HG03175 (cell line): ENCODE data around the gene CEP131.
"Not testable (repeated sequence)": the region's sequence is repeated elsewhere in the genome, so short reads cannot be mapped to it uniquely, and the experiment has no call there.

ENCODE experiments used
- ATAC-seq: cut with Tn5 transposase; IDR thresholded peaks from one replicate; pipeline ENCODE4 v1.9.1; 2021; ENCODE audit warnings: mild to moderate bottlenecking, moderate library complexity; ENCODE audit not compliant: unreplicated experiment

CEP131 gene

DNA sequence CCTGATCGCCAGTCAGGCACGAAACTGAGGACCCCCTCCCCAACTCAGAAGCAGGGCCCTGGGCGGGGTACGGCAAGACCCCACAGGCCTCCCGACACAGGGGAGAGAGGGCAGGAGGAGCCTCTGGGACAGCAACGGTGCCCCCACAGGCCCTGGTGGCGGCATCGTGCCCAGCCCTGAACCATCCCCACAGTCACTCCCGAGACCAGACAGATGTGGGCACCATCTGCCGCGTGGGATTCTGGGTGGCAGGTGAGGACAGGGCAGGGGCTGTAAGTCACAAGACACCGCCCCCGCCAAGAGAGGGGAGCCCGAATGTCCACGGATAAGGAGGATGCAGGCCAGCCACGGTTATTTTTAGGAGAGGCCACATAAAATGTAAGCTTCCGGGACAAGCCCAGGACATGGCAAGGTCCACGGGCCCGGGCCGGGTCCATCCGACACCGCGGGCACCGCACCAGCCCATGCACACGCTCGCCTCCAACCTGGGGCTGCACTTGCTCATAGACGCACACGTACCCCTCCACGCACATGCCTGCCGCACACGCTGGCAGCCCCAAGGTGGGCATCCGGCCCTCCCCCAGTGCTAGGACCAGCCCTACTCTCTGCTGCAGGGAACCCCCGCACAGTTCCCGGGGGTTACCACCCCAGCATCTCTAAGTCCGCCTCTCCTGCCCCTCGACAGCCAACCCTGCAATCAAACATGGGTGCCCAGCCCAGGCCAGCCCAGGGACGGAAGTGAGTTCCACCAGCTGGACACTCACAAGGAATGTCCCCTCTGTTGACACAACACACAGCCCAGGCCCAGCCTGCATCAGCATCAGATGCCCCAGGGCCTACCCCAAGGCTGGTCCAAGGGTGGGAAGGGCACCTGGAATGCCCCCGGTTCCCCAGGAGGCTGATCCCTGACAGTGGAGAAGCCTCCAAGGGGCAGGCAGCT is 65.6 kb downstream of the CEP131 start:
- no peak for ATAC-seq

DNA sequence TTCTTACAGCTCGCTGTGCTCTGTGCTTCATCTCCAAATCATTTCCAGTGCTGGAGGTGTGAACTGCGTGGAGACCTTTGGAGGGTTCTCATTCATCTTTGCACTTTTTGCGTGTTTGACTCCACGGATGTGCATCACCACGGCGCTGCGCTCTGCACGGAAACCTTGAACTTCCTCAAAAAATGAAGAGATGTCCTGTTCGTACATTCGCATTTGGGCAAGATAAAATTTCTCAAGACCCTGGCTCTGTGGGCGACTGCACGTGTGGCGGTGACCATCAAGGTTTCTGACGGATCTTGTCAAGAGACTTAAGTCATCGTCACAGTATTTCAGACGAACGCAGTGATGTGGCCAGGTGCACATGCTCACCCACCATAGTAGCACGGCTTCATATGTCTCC is 67.8 kb downstream of the CEP131 start:
- no peak for ATAC-seq

DNA sequence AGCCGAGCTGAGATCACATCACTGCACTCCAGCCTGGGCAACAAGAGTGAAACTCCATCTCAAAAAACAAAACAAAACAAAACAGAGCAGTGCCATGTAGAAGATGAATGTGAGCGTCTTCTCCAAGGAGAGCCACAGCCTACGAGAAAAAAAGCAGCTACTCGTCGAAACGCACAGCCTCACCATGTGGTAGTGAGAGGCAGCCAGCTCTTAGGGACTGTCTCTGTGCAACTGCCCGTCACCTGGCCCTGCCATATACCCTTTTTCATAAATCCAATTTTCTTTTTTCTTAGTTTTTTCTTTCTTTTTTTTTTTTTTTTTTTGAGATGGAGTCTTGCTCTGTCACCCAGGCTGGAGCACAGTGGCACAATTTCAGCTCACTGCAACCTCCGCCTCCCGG is 68.7 kb downstream of the CEP131 start:
- not testable (repeated sequence) for ATAC-seq

DNA sequence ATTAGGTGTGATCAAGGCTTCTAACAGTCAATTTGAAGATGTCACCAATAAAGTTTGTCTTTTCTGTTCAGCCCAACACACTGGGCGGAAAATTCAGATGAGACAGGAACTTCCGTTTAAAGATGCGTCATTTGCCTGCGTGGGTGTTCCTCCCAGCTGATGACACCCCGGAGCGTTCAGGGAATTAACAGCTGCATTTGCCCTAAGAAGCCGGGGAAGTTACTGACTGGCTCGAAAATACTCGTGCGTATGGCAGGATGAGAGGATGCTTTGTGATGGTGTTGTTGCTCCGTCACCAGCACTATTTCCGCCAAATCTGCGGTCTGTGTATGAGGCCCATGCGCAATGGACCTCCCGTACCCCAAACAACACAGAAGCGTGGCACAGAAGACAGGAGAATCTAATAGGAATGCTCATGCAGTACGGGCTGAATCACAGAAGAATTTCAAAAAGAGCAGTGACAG is 69.4 kb downstream of the CEP131 start:
- no peak for ATAC-seq

DNA sequence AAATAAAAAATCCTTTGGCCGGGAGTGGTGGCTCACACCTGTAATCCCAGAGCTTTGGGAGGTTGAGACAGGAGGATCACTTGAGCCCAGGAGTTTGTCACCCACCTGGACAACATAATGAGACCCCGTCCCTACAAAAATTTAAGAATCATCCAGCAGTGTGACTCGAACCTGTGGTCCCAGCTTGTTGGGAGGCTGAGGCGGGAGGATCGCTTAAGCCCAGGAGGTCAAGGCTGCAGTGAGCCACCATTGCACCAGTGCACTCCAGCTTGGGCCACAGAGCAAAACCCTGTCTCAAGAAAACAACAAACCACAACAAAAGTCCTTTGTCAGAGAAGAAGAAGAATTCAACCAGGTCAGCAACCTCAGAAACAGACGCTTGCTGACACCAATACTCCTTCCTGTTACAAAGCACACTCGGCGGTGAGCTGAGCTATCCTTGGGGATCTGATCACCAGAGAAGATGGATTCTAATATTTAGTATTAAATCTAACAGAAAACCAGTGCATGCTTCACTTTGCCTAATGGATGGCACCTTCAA is 70.4 kb downstream of the CEP131 start:
- no peak for ATAC-seq

DNA sequence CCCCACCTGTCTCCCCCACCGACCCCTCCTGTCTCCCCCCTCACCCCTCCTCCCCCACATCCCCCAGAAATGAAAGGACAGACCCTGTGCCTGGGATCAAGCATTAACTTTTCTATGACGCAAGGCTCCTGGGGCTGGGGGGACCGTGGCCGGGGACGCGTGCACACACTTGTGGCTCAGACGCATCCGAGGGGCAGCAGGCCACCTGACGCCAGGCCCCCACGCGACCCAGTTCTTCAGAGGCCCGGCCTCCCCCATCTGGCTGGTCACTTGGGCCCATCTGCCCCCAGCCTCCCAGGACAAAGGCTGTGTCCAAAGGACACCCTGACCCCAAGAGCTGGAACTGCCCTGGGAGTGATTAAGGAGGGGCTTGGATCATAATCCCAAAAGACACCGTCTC is 71.5 kb downstream of the CEP131 start:
- no peak for ATAC-seq

DNA sequence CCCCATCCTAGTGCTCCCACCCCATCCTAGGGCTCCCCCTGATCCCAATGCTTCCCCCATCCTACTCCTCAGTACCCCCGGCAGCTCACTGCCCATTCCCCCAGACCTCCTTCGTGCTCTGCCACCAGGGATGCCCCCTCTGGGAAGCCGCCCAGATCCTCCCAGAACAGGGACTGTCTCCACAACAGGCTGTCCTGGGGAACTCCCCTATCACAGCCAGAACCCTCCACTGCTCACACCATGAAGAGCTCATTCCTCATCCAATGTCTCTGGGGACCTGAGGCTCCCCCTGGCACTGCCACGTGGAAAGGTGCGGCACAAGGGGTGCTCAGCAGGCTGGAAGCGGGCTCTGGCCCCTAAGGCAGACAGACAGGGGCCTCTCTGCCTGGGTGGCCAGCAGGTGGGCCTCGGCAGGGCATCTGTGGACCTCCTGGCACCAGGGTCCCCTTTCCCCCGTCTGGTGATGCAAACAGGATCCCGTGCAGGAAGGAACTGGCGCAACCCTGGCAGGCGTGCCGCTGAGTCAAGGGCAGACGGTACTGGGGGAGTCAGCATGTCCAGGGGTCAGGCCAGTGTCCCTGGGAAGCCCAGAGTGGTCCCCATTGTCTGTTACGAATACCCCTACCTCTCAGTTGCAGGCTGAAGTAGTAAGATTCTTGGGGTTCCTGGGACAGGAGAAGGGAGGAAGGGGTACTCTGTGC is 72.2 kb downstream of the CEP131 start:
- ATAC-seq = no peak

DNA sequence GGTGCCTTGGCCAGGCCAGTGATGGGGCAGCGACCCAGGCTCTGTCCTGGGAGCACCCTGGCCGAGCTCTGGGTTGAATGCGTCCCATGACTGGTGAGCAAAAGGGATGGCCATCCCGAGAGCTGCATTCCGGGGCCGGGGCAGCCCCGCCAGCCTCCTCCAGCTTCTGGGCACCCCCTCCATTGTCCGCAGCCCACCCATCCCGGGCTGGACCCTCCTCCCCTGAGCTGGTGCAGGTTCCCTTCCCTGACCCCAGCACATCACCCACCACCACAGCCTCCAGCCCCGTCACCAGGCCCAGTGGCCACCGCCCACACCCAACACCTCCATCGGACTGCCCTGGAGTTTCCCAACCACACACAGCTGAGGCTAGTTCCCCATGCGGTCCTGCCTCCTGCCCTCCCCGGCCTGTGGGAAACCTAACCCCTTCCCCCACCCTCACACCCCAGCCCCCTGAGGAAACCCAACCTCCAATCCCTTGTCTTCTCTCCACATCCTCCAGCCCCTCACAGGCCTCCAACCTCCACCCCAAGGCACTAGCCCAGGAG is 73.7 kb downstream of the CEP131 start:
- ATAC-seq = no peak

DNA sequence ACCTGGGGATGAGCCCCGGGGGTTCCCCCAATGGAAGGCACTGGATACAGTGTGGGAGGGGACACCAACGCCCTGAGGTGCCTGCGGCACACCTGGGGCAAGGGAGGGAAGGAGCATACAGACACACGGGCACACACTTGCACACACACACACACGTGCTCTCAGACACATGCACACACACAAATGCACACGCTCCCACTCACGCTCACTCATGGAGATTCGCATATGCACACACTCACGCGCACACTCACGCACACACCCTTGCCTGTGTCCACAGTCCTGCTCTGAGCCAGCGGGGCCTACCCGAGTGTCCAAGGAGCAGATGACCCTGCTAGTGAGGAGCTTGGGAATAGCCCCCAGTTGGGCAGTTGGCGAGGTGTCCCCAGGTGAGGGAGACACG is 74.2 kb downstream of the CEP131 start:
- no peak for ATAC-seq

DNA sequence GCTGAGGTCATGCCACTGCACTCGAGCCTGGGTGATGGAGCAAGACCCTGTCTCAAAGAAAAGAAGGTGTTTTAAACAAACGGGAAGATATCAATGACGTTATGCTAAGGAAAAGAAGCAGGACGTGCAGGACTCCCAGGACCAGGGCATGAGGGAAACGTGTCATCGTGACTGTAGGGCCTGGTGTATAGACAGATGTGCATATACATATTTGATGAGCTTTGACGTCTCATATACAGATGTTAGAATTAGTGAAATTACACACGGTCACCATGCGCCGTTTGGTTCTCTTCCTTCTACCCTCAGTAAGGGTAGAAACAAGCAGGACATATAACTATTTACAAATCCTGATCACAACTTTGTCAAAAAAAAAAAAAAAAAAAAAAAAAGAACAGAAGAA is 75.1 kb downstream of the CEP131 start:
- no peak for ATAC-seq

DNA sequence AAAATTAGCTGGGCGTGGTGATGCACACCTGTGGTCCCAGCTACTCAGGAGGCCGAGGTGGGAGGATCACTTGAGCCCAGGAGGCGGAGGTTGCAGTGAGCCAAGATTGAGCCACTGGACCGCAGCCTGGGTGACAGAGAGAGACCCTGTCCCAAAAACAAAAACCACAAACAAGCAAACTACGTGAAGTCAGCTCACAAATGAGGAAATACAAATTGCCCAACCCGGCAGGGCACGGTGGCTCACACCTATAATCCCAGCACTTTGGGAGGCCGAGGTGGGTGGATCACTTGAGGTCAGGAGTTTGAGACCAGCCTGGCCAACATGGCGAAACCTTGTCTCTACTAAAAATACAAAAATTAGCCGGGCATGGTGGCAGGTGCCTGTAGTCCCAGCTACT is 76.6 kb downstream of the CEP131 start:
- ATAC-seq = not testable (repeated sequence)

DNA sequence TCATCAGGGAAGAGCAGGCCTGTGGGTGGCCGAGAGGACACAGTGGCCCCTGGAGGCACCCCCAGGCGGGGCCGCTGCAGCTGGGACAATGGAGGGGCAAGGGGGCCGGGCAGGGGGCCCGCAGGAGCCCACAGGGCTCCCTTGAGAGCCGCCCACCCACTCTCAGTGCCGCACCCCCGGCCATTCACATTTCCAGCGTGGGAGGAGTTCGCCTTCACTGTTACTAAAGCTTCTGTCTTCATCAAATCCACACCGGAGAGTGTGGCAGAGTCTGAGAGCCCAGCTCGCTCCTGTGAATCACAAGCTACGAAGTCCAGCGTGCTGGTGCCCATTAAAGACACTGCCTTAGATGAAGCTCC is 78.4 kb downstream of the CEP131 start:
- ATAC-seq = no peak

DNA sequence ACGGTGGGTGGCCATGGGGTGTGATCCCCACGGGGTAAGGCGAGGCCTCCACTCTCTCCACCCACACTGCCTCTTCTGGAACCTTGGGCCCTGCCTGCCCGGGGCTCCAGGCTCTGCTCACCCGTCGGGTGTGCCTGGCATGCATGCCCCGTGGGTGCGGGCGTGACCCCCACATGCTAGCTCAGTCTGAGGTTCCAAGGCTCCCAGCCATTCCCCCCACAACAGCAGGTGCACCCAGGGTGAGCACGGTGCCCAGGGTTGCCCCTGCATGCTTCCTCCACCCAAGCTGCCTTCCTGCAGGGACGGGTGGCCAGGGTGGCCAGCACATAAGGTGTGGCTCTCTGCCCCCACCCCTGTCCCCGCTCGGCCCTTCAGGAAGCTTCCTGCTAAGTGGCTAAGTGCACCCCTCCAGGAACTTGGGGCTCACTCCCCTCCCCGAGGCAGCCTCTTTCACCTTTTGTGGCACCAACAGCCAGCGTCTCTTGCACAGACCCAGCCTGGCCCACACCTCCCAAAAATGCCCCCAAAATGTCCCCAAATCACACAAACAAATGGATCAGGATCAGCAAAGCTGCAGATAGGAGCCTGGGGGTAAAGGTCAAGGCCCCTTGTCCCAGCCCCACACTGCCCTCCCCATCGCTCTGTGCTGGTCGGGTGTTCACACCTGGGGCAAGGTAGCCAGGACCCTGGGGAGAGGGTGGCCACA is 78.9 kb downstream of the CEP131 start:
- ATAC-seq = no peak

DNA sequence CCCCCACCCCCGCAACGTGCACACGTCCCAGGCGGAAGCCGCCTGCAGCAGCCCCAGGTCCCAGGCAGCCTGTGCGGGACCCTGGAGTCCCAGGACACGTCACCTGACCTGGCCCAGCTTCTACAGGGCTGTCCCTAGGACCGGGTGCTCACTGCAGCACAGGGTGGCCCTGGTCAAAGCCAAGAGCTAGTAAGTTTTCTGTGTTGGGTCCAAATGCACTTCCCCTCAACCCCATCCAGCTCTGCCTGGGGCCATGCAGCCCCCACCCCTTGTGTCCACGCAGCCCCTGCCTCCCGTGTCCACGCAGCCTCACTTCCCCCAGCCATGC is 79.6 kb downstream of the CEP131 start:
- ATAC-seq = no peak

DNA sequence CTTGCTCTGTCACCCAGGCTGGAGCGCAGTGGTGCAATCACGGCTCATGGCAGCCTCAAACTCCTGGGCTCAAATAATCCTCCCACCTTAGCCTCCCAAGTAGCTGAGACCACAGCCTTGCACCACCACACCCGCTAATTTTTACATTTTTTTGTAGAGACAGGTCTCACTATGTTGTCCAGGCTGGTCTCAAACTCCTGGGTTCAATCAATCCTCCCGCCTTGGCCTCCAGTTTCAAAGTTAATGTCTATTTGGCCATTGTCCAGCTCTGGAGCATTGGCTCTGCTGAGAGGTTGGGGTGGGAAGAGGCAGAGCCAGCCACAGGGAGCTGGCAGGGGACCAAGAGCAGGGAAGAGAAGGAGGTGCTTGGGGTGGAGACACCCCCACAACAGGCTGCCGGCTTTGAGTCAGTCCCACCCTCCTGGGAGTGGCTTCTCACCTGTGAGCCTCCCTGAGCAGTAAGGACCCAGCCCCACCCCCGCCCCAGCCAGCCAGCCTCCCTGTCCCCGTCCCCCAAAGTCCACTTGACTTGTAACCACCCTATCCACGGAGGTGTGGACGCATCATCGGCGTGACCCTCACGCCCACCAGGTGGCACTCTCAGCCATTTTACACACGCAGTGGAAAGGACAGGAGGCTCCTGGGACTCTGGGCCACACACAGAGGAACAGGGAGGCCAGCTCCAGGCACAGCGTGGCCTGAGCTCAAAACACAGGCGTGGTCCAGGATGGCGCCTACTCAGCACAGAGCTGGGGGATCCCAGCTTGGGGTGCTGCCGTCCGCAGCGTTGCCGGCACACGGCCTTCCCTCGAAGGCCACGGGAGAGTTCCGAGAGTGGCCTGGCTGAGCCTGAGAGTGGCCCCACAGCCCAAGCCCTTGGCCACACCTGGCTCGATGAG is 80.2 kb downstream of the CEP131 start:
- no peak for ATAC-seq

DNA sequence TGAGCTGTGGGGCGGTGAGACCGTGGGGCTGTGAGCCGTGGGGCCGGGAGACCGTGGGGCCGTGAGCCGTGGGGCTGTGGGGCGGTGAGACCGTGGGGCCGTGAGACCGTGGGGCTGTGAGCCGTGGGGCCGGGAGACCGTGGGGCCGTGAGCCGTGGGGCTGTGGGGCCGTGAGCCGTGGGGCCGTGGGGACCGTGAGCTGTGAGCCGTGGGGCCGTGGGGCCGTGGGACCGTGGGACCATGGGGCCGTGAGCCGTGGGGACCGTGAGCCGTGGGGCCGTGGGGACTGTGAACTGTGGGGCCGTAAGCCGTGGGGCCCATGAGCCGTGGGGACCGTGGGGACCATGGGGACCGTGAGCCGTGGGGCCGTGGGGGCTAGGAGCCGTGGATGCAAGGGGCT is 82.1 kb downstream of the CEP131 start:
- no peak for ATAC-seq

DNA sequence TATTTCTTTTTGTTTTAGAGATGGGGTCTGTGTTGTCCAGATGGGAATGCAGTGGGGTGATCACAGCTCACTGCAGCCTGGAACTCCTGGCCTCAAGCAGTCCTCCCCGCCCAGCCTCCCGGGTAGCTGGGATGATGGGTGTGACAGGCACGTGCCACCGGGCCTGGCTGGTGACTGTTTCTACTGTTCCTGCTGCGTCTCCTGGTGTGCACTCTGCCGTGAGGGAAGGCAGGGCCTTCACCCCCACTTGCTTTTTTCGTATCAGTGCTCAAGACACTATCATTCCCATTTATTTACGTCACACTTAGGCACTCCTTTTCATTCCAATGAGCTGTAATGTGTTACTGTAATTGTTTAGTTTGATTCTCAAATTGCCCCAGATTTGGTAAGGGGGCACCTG is 82.7 kb downstream of the CEP131 start:
- no peak for ATAC-seq
